Measurements from ENCODE around the gene P2RX4. TPM values are rescaled to one million over a fixed set of nuclear protein-coding genes. Genes with fewer than 3 reads are reported as not detected.

The P2RX4 gene
- total and polyA plus RNA-seq, 2 of the 13 experiments (the other 11 are each of a cell fraction or from before 2014, with no cell fraction given), result 13.8 to 30.8 TPM

DNA sequence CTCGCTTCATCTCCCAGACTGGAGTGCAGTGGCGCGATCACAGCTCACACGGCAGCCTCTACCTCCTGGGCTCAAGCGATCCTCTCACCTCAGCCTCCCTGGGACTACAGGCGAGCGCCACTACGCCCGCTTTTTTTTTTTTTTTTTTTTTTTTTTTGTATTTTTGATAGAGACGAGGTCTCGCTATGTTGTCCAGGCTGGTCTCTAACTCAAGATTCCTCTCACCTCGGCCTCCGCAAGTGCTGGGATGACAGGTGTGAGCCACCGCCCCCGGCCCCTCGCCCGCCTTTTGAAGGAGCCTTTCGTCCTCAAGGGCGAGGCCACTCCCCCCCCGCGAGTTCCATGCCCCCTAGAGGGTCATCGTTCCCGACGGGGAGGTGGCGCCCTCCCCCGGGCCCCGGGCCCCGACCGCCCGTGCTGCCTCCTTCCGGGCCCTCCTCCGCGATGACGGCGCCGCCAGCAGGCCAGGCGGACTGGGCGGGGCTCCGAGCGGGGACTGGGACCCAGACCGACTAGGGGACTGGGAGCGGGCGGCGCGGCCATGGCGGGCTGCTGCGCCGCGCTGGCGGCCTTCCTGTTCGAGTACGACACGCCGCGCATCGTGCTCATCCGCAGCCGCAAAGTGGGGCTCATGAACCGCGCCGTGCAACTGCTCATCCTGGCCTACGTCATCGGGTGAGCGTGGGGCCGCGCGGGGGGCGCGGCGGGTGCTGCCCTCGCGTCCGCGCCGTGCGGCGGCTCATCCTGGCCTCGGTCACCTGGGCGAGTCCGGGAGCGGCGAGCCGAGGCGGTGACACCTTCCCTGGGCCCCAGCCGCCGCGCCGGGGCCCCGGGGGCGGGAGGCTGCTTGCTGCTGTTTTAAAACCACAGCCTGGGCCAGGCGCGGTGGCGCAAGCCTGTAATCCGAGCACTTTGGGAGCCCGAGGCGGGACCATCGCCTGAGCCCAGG, at the start of gene P2RX4 (continued):
- TF ChIP-seq, protein P1, sequence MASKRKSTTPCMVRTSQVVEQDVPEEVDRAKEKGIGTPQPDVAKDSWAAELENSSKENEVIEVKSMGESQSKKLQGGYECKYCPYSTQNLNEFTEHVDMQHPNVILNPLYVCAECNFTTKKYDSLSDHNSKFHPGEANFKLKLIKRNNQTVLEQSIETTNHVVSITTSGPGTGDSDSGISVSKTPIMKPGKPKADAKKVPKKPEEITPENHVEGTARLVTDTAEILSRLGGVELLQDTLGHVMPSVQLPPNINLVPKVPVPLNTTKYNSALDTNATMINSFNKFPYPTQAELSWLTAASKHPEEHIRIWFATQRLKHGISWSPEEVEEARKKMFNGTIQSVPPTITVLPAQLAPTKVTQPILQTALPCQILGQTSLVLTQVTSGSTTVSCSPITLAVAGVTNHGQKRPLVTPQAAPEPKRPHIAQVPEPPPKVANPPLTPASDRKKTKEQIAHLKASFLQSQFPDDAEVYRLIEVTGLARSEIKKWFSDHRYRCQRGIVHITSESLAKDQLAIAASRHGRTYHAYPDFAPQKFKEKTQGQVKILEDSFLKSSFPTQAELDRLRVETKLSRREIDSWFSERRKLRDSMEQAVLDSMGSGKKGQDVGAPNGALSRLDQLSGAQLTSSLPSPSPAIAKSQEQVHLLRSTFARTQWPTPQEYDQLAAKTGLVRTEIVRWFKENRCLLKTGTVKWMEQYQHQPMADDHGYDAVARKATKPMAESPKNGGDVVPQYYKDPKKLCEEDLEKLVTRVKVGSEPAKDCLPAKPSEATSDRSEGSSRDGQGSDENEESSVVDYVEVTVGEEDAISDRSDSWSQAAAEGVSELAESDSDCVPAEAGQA (IDR thresholded peaks at IDR 0.05; ENCODE audit: low read depth), result no peak
- TF ChIP-seq, protein P1 (CRISPR knock-in tag; IDR thresholded peaks at IDR 0.05; ENCODE audit: borderline replicate concordance), result 0 out of 2 replicates have a peak, but pooled peaks have one; percentile 82
- TF ChIP-seq CBX5 (CRISPR knock-in tag; IDR thresholded peaks at IDR 0.05; ENCODE audit: borderline replicate concordance) (no peak), ZNF329 (CRISPR knock-in tag; IDR thresholded peaks at IDR 0.05; ENCODE audit: low read depth) (peak; percentile 76; the same call in 1 of the 2 replicates), ETV5 (CRISPR knock-in tag; IDR thresholded peaks at IDR 0.05; ENCODE audit: borderline replicate concordance) (peak; percentile 69), KLF12 (CRISPR knock-in tag; IDR thresholded peaks at IDR 0.05; ENCODE audit: borderline replicate concordance) (0 out of 2 replicates have a peak, but pooled peaks have one; percentile 34), ZNF12 (CRISPR knock-in tag; IDR thresholded peaks at IDR 0.05) (peak; percentile 57; the same call in 1 of the 2 replicates), ATM (IDR thresholded peaks at IDR 0.05; ENCODE audit: borderline replicate concordance) (no peak), MXD4 (CRISPR knock-in tag; IDR thresholded peaks at IDR 0.05) (0 out of 2 replicates have a peak, but pooled peaks have one; percentile 64), RFX3 (CRISPR knock-in tag; IDR thresholded peaks at IDR 0.05) (no peak)
- TF ChIP-seq, protein P2, sequence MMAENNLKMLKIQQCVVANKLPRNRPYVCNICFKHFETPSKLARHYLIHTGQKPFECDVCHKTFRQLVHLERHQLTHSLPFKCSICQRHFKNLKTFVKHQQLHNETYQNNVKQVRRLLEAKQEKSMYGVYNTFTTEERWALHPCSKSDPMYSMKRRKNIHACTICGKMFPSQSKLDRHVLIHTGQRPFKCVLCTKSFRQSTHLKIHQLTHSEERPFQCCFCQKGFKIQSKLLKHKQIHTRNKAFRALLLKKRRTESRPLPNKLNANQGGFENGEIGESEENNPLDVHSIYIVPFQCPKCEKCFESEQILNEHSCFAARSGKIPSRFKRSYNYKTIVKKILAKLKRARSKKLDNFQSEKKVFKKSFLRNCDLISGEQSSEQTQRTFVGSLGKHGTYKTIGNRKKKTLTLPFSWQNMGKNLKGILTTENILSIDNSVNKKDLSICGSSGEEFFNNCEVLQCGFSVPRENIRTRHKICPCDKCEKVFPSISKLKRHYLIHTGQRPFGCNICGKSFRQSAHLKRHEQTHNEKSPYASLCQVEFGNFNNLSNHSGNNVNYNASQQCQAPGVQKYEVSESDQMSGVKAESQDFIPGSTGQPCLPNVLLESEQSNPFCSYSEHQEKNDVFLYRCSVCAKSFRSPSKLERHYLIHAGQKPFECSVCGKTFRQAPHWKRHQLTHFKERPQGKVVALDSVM (CRISPR knock-in tag; IDR thresholded peaks at IDR 0.05), result peak; percentile 55; the same call in 1 of the 2 replicates
- TF ChIP-seq, protein P3, sequence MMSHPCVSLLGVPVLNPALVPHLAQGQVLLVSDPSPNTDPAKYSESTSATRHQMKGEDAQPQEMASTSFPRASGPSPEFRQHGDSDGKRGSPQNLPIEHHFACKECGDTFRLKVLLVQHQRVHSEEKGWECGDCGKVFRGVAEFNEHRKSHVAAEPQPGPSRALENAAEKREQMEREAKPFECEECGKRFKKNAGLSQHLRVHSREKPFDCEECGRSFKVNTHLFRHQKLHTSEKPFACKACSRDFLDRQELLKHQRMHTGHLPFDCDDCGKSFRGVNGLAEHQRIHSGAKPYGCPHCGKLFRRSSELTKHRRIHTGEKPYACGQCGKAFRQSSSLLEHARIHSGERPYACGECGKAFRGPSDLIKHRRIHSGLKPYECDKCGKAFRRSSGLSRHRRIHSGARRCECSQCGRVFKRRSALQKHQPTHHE (CRISPR knock-in tag; IDR thresholded peaks at IDR 0.05; ENCODE audit: borderline replicate concordance), result no peak
- TF ChIP-seq, protein P4, sequence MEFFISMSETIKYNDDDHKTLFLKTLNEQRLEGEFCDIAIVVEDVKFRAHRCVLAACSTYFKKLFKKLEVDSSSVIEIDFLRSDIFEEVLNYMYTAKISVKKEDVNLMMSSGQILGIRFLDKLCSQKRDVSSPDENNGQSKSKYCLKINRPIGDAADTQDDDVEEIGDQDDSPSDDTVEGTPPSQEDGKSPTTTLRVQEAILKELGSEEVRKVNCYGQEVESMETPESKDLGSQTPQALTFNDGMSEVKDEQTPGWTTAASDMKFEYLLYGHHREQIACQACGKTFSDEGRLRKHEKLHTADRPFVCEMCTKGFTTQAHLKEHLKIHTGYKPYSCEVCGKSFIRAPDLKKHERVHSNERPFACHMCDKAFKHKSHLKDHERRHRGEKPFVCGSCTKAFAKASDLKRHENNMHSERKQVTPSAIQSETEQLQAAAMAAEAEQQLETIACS (CRISPR knock-in tag; IDR thresholded peaks at IDR 0.05), result no peak
- TF ChIP-seq, protein P5, sequence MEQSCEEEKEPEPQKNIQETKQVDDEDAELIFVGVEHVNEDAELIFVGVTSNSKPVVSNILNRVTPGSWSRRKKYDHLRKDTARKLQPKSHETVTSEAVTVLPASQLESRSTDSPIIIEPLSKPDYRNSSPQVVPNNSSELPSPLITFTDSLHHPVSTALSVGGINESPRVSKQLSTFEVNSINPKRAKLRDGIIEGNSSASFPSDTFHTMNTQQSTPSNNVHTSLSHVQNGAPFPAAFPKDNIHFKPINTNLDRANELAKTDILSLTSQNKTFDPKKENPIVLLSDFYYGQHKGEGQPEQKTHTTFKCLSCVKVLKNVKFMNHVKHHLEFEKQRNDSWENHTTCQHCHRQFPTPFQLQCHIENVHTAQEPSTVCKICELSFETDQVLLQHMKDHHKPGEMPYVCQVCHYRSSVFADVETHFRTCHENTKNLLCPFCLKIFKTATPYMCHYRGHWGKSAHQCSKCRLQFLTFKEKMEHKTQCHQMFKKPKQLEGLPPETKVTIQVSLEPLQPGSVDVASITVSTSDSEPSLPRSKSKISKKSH (CRISPR knock-in tag; IDR thresholded peaks at IDR 0.05; ENCODE audit: borderline replicate concordance), result no peak
